HEK293 (cell line): ENCODE measurements around the gene MTFMT.

Source experiments
- CTCF ChIA-PET: fragments of 350-600 bp; formaldehyde crosslinking; extraction: SDS; loops from one replicate; lab custom pipeline; 2021; ENCODE audit warnings: antibody characterized with exemption; lab: Yijun Ruan, JAX
- POLR2A ChIA-PET: fragments of 300-600 bp; formaldehyde crosslinking; extraction: SDS; loops from one replicate; lab custom pipeline; 2020; ENCODE audit warnings: antibody characterized with exemption, inconsistent platforms; lab: Yijun Ruan, JAX
- H3K27ac ChIP-seq: fragments of 200-500 bp; sonication (Bioruptor generic); 2 replicates; pipeline ENCODE4 v1.5.1; 2014; ENCODE audit warnings: low read depth, low read length, control low read depth, inconsistent platforms; ENCODE audit errors: extremely low read depth
- H3K36me3 ChIP-seq, 2 experiments: fragments of 200-500 bp in 1 of 2; sonication (Bioruptor generic) in 1 of 2; 1 replicate in 1 of 2; 2 replicates in 1 of 2; pipeline ENCODE4 v1.5.1; 2014 to 2017; ENCODE audit warnings: inconsistent platforms in 2 of 2, low read length in 2 of 2; ENCODE audit not compliant: control insufficient read depth in 2 of 2, insufficient read depth in 1 of 2
- H3K4me1 ChIP-seq: fragments of 200-500 bp; sonication (Bioruptor generic); 2 replicates; pipeline ENCODE4 v1.5.1; 2014; ENCODE audit warnings: mild to moderate bottlenecking, low read length, inconsistent platforms; ENCODE audit not compliant: control insufficient read depth, insufficient read depth
- H3K4me3 ChIP-seq: 2 replicates; pipeline ENCODE4 v1.5.1; 2011; ENCODE audit warnings: low read depth, mild to moderate bottlenecking, control low read depth, low read length, moderate library complexity
- H3K9me3 ChIP-seq: fragments of 200-500 bp; sonication (Bioruptor generic); 2 replicates; pipeline ENCODE4 v1.5.1; 2014; ENCODE audit warnings: low read depth, low read length, inconsistent platforms; ENCODE audit not compliant: control insufficient read depth, insufficient read depth
- GLI4 ChIP-seq: fragments of 450-650 bp; formaldehyde crosslinking; IDR thresholded peaks from 2 replicates; pipeline ENCODE4 v1.5.1; 2016; ENCODE audit warnings: missing biosample characterization, missing genetic modification characterization
- KLF7 ChIP-seq: fragments of 450-650 bp; formaldehyde crosslinking; IDR thresholded peaks from 2 replicates; pipeline ENCODE4 v1.5.1; 2016; ENCODE audit warnings: missing biosample characterization, missing genetic modification characterization, borderline replicate concordance
- ZBTB49 ChIP-seq: fragments of 450-650 bp; formaldehyde crosslinking; IDR thresholded peaks from 2 replicates; pipeline ENCODE4 v1.5.1; 2016; ENCODE audit warnings: missing biosample characterization, missing genetic modification characterization, low read depth
- ZNF146 ChIP-seq: fragments of 450-650 bp; formaldehyde crosslinking; IDR thresholded peaks from 2 replicates; pipeline ENCODE4 v1.5.1; 2016; ENCODE audit warnings: missing biosample characterization, missing genetic modification characterization
- ZNF274 ChIP-seq, 2 experiments: fragments of 200-500 bp in 1 of 2; fragments of 450-650 bp in 1 of 2; sonication (Bioruptor generic) in 1 of 2; formaldehyde crosslinking in 1 of 2; IDR thresholded peaks; 2 replicates each; pipeline versions ENCODE4 v1.5.1 to v1.6.1; 2014 to 2016; ENCODE audit warnings: borderline replicate concordance in 1 of 2, inconsistent platforms in 1 of 2, low read length in 1 of 2, missing biosample characterization in 1 of 2, missing genetic modification characterization in 1 of 2
- ZNF280C ChIP-seq: fragments of 450-650 bp; formaldehyde crosslinking; IDR thresholded peaks from 2 replicates; pipeline ENCODE4 v1.5.1; 2016; ENCODE audit warnings: missing biosample characterization, missing genetic modification characterization
- ZNF391 ChIP-seq: fragments of 450-650 bp; formaldehyde crosslinking; IDR thresholded peaks from 2 replicates; pipeline ENCODE4 v1.5.1; 2016; ENCODE audit warnings: low read depth, missing biosample characterization, missing genetic modification characterization, borderline replicate concordance
- ZNF580 ChIP-seq: fragments of 450-650 bp; formaldehyde crosslinking; IDR thresholded peaks from 2 replicates; pipeline ENCODE4 v1.5.1; 2016; ENCODE audit warnings: missing biosample characterization, missing genetic modification characterization
- ZNF654 ChIP-seq: fragments of 450-650 bp; formaldehyde crosslinking; IDR thresholded peaks from 2 replicates; pipeline ENCODE4 v1.5.1; 2016; ENCODE audit warnings: low read depth, missing biosample characterization, missing genetic modification characterization
- ZNF664 ChIP-seq: fragments of 450-650 bp; formaldehyde crosslinking; IDR thresholded peaks from 2 replicates; pipeline ENCODE4 v1.5.1; 2016; ENCODE audit warnings: missing biosample characterization, missing genetic modification characterization
- ZSCAN16 ChIP-seq: fragments of 450-650 bp; formaldehyde crosslinking; IDR thresholded peaks from 2 replicates; pipeline ENCODE4 v1.5.1; 2016; ENCODE audit warnings: missing biosample characterization, missing genetic modification characterization
- TF ChIP-seq, protein P1 (sequence below): fragments of 450-650 bp; formaldehyde crosslinking; IDR thresholded peaks from 2 replicates; pipeline ENCODE4 v1.5.0; 2017; ENCODE audit warnings: missing biosample characterization, missing genetic modification characterization, borderline replicate concordance
- TF ChIP-seq, protein P2 (sequence below): fragments of 450-650 bp; formaldehyde crosslinking; IDR thresholded peaks from 2 replicates; pipeline ENCODE4 v1.5.1; 2016; ENCODE audit warnings: missing biosample characterization, missing genetic modification characterization

Gene MTFMT

GRCh38 chr15:65033659-65034269 lies 4.3 kb upstream of the MTFMT start:
- no peaks in the 10 kb centered on the region for H3K9me3 ChIP-seq
- POLR2A ChIA-PET, result interaction anchor here (1.0 kb wide), 1 partner anchor 29 kb away, joined by 3 read pairs; no protein-coding TSS in a partner anchor
- peak; percentile 60 for TF ChIP-seq ZNF654 (tag by site-specific recombination)
- TF ChIP-seq ZNF280C (tag by site-specific recombination), result no peak
- TF ChIP-seq ZNF664 (tag by site-specific recombination), result no peak
- TF ChIP-seq ZSCAN16 (tag by site-specific recombination), result no peak
- TF ChIP-seq ZNF146, result no peak
- TF ChIP-seq ZBTB49, result no peak
- TF ChIP-seq ZNF274 (IDR thresholded peaks at IDR 0.05; ENCODE audit: low read length), result no peak
- TF ChIP-seq ZNF274 (tag by site-specific recombination; IDR thresholded peaks at IDR 0.05; ENCODE audit: borderline replicate concordance), result no peak
- no peak for TF ChIP-seq KLF7 (tag by site-specific recombination)
- no peak for TF ChIP-seq GLI4 (tag by site-specific recombination)
- TF ChIP-seq, protein P1, sequence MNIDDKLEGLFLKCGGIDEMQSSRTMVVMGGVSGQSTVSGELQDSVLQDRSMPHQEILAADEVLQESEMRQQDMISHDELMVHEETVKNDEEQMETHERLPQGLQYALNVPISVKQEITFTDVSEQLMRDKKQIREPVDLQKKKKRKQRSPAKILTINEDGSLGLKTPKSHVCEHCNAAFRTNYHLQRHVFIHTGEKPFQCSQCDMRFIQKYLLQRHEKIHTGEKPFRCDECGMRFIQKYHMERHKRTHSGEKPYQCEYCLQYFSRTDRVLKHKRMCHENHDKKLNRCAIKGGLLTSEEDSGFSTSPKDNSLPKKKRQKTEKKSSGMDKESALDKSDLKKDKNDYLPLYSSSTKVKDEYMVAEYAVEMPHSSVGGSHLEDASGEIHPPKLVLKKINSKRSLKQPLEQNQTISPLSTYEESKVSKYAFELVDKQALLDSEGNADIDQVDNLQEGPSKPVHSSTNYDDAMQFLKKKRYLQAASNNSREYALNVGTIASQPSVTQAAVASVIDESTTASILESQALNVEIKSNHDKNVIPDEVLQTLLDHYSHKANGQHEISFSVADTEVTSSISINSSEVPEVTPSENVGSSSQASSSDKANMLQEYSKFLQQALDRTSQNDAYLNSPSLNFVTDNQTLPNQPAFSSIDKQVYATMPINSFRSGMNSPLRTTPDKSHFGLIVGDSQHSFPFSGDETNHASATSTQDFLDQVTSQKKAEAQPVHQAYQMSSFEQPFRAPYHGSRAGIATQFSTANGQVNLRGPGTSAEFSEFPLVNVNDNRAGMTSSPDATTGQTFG (tag by site-specific recombination), result no peak
- TF ChIP-seq ZNF391 (tag by site-specific recombination), result no peak
- TF ChIP-seq ZNF580 (tag by site-specific recombination), result no peak
- TF ChIP-seq, protein P2, sequence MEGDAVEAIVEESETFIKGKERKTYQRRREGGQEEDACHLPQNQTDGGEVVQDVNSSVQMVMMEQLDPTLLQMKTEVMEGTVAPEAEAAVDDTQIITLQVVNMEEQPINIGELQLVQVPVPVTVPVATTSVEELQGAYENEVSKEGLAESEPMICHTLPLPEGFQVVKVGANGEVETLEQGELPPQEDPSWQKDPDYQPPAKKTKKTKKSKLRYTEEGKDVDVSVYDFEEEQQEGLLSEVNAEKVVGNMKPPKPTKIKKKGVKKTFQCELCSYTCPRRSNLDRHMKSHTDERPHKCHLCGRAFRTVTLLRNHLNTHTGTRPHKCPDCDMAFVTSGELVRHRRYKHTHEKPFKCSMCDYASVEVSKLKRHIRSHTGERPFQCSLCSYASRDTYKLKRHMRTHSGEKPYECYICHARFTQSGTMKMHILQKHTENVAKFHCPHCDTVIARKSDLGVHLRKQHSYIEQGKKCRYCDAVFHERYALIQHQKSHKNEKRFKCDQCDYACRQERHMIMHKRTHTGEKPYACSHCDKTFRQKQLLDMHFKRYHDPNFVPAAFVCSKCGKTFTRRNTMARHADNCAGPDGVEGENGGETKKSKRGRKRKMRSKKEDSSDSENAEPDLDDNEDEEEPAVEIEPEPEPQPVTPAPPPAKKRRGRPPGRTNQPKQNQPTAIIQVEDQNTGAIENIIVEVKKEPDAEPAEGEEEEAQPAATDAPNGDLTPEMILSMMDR (tag by site-specific recombination), result 0 out of 2 replicates have a peak, but pooled peaks have one; percentile 8
- H3K4me1 ChIP-seq, result no peaks in the 10 kb centered on the region
- no peak overlapping the region for H3K4me3 ChIP-seq
- H3K27ac ChIP-seq, result no peak overlapping the region
- no peaks in the 10 kb centered on the region for H3K36me3 ChIP-seq
- CTCF ChIA-PET, result interaction anchor here (0.5 to 1.9 kb wide), 16 partner anchors 9 to 413 kb away, joined by 3 to 15 read pairs (median 3); partner anchors contain the start of gene PDCD7
